Stimulated activated CD8-positive, alpha-beta memory T cell treated with anti-CD3 and anti-CD28 coated beads, Interleukin-2, amount 100 ng/mL, for 1 hour (primary cell): Measurements from ENCODE around the gene HIC1.
"Not testable (repeated sequence)": the region's sequence is repeated elsewhere in the genome, so short reads cannot be mapped to it uniquely, and the experiment has no call there.

ENCODE experiments used
- DNase-seq, 2 donors: peaks; one replicate each; pipeline ENCODE4 v3.0.0-alpha.2; 2020; ENCODE audit warnings: low read depth in 2 of 2

The HIC1 gene

GRCh38 chr17:2054512-2055291 is at the start of gene HIC1:
Gene HIC1, plus strand, starts transcription at chr17:2055103. Its CDS starts 1,588 bp downstream, at chr17:2056691.
- peak; percentile 62 to 63 for DNase-seq

GRCh38 chr17:2008332-2009126 is 46.4 kb upstream of the HIC1 start:
- no peak for DNase-seq

DNA sequence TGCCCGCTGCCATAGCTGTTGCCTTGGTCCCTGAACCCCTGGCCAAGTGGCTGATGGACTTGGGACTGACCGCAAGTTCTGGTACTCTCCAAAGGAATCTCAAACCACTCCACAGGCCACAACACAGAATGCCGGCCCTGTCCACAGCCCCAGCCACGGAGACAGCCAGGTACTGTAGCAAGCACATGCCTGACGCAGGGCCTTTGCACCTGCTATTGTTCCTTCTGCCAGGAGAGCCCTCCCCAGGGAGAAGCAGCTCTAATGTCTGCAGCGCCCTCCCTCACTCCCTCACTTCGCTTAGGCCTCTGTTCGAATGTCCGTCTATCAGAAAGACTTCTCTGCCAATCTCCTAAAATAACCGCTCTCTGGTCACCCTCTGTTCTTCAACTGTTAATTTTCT is 45.2 kb upstream of the HIC1 start:
- DNase-seq: no peak

- no peak for DNase-seq
Measured at GRCh38 chr17:2011411-2012371, 43.2 kb upstream of the HIC1 start.

DNA sequence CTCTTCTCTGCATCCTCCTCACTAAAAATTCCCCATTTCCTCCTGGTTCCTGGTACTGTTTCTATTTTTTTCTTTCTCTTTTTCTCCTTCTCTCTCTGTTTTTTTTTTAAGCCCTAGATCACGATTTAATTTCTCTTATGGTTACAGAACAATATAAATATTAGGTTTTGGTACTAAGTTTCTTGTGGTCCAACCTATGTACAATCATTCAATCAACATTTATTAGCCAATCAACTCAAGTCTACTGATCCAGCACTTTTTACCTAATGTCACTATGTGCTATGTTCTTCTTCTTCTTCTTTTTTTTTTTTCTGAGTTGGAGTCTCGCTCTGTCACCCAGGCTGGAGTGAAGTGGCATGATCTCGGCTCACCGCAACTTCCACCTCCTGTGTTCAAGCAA is 42.4 kb upstream of the HIC1 start:
- no peak for DNase-seq

DNA sequence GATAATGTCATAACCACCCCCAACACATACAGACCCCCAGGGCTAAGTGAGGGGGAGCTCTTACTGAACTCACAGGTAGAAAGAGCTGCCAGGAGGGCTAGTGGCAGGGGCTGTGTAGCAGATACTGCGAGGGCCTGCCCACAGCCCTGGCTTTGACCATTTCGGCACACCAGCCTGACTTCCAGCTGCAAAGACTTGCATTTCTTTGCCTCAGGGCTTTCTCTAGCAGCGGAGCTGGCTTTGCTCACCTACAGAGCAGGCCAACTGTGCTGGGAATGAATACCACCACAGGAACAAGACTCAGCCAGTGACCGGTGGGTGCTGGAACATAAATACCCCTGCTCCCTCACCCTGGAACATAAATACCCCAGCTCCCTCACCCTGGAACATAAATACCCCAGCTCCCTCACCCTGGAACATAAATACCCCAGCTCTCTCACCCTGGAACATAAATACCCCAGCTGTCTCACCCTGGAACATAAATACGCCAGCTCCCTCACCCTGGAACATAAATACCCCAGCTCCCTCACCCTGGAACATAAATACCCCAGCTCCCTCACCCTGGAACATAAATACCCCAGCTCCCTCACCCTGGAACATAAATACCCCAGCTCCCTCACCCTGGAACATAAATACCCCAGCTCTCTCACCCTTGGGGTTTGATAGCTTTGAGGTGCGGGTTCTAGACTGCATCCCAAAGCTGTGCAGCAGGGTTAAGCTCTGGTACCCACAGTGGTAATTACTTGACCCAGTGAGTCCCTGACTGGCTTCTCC is 41.5 kb upstream of the HIC1 start:
- not testable (repeated sequence) for DNase-seq

GRCh38 chr17:2013994-2014317 is 40.9 kb upstream of the HIC1 start:
- no peak for DNase-seq

DNA sequence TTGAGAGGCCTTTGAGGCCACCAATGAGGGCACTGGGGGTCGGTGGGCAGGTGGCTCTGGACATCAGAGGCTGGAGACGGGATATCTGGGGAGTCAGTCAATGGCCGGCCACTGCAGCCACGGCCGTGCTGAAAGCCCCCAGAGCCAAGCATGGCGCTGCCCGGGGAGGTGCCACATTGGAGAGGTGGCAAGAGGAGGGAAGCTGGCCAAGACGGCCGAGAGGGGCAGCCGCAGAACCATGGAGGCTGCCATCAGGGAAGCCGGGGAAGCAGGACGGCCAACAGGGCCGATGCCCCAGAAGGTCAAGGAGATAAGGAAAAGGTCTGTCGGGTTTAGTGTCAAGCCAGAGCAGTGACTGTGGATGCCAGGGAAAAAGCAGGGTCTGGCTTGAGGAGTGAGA is 39.6 kb upstream of the HIC1 start:
- no peak for DNase-seq

- DNase-seq: no peak
Measured at GRCh38 chr17:2016494-2016893, 38.4 kb upstream of the HIC1 start.

DNA sequence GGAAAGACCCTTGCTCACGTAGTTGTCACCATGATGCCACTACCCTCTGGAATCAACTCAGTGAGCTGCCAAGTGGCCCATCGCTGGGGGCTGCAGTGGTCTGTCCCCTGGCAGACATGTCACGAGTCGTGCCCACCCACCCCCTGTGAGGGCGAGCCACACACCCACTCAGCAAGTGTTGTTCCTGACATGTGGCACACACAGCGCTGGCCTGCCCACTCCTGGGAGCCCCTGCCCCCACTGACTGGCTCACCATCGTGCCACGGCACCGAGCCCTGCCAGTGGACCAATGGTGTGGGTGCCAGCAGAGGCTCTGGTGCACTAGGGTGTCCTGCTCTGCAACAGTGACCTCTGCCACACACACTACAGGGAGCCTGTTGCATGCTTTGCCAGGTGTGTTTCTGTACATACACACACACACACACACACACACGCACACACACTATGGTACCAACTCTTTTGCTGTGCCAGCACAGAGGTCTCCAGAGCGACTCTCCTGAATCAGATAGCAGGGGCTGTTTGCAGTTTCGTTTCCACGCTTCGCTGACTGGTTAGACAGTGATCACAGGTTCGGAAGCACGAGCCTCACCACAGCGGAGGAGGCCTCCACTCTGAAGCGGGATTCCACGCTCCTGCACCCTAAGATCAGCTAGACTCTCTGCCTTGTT is 37.5 kb upstream of the HIC1 start:
- no peak for DNase-seq

DNA sequence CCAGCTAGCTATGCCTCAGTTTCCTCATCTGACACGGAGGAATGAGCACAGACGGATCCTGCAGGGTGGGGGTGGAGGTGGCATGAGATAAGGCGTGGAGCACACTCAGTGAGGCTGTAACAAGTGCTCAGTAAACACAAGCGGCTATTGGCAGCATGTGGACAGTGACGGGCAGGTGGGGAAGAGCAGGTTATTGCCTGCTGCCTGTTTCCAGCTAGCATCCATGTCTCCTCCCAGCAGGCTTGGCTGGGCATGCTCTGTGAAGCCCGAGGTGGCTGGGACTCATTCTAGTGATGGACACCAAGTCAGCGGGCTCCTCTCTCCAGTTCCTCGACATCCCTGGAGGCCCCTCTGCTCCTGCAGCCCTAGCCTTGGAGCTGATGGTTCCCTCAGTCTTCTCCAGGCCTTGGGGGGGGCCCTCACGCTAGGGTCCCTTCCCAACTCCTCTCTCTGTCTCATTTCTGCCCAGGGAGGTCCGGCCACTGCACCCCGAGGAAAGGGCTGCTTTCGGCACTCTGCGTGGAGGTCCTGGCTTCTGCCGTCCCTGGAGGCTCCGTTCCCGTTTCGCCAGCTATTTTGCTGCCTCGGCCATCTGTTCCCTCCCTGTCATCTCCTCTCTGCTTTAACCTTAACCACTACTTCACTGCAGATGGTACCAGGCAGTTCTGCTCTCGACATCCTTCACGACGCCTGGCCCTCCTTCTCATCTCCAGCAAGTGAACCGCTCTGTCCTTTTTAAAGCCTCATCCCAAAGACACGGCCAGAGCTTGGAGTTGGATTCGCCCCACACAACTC is 36.0 kb upstream of the HIC1 start:
- DNase-seq: no peak

DNA sequence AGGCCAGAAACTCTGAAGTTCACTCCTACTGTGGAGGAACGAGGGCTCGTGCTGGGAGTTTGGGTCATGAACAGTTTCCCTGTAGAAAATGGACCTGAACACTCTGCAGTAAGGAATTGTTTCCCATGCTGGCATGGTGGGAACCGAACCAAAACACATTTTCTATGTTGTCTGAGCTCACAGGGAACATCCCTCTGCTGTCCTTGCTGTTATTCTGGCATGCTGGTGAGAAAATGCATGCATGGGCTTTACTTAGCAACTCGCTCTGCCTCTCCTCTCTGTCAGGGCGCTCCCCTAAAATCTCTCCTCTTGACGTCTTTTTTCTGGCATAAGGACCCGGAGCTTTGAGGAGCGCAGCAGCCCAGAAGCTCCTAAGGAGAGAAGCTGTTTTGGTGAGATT is 35.2 kb upstream of the HIC1 start:
- DNase-seq: no peak

GRCh38 chr17:2020721-2021120 is 34.2 kb upstream of the HIC1 start:
- no peak for DNase-seq

DNA sequence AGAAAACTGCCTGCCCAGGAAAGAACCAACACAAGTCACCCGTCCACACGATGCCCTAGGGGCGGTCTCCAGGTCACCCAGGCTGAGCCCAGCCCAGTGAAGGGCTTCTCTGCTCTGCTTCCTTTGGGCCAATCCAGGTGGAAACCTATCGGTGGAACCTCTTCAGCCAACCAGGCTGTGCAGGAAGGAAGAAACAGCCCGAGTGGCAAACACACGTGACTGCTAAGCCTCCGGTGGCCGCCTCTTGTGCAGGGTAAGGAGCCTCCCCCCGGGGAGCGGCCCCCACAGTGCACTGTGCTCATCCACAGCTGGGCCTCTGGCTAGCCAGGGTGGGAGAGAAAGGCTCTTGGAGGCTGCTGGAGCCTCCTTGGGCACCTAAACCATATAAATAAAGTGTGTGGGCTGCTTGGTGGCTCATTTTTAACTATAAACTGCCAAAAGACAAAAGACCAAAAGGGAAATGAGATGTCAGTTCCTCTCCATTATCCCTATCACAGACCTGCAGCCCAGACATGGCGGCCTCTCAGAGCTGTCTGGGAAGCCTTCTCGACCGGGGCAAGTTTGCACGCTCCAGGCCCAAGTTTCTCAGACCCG is 32.2 kb upstream of the HIC1 start:
- no peak for DNase-seq

DNA sequence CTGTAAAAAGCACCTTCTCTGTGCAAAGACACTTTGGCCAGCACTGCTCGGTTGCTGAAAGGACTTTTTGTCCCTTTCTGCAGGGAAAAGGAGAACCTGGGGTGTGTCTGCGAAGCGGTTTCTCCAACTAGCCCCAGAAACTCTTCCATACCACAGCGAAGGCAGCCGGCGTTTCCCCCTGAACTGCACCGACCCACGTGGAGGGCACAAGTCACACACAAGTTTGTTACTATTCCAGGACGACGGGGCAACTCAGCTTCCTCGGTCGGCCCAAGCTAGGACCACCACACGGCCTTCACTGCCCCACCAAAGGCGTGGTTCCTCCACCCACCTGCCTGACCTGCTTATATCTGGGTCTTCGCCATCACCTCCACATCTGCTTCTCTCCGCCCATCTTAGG is 31.6 kb upstream of the HIC1 start:
- no peak for DNase-seq

- no peak for DNase-seq
Measured at GRCh38 chr17:2023692-2024571, 31.0 kb upstream of the HIC1 start.

DNA sequence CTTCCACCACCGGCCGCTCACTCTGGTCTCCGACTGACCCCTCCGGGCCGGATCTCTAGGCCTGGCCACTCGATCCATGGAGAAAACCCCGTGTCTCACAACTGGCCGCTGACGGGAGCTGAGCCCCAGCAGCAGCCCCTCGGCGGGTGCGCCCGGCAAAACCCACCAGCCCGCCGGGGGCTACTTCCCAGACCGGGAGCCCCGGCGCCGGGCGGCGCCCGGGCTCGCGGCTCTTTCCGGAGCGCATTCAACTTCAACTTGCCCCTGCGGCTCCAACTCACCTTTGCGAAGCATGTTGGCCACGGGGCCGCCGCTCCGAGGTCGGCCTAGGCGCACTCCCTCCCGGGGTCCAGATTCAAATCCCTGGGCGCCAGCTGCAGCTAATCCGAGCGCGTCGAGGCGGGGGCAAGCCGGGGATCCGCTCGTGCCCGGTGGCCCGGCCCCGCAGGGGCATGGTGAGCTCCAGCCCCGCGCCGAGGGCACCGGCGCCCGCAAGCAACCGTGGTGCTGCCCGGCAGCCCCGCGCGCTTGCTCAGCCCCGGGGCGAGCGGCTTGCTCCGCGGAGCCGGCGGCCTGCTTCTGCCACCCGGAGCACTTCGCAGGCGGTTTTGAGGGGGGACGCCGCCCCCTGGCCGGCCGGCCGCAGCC is 30.2 kb upstream of the HIC1 start:
- no peak for DNase-seq

- DNase-seq: peak; percentile 26 to 57
Measured at GRCh38 chr17:2025220-2025621, 29.7 kb upstream of the HIC1 start, which contains the start of gene RTN4RL1. Gene RTN4RL1, minus strand, starts transcription at chr17:2025334. Its CDS starts 469 bp downstream, at chr17:2024865.
